Mesothelial cell of epicardium (in vitro differentiated cells): Measurements from ENCODE around the gene BANP. TPM values are rescaled to one million over a fixed set of nuclear protein-coding genes. Genes with fewer than 3 reads are reported as not detected.

Experiments
- DNase-seq, 2 experiments: peaks; one replicate each; pipeline ENCODE4 v3.0.0; 2021; ENCODE audit warnings: low spot score in 2 of 2; ENCODE audit not compliant: unreplicated experiment in 2 of 2
- H3K27ac Mint-ChIP-seq: 2 replicates; pipeline ENCODE4 v1.8.0; 2021; ENCODE audit warnings: mixed read lengths
- H3K27me3 Mint-ChIP-seq: 2 replicates; pipeline ENCODE4 v1.8.0; 2021; ENCODE audit warnings: low read depth, mixed read lengths
- H3K36me3 Mint-ChIP-seq: 2 replicates; pipeline ENCODE4 v1.8.0; 2021; ENCODE audit warnings: mixed read lengths
- H3K4me1 Mint-ChIP-seq: 2 replicates; pipeline ENCODE4 v1.8.0; 2021; ENCODE audit warnings: mixed read lengths
- H3K4me3 Mint-ChIP-seq: 2 replicates; pipeline ENCODE4 v1.8.0; 2021; ENCODE audit warnings: mild to moderate bottlenecking, moderate library complexity, mixed read lengths
- H3K9me3 Mint-ChIP-seq: 2 replicates; pipeline ENCODE4 v1.8.0; 2021; ENCODE audit warnings: mixed read lengths
- total RNA-seq: library from RNA; stranded (reverse); gene quantifications from 3 replicates; pipeline ENCODE4 v1.2.1, GENCODE V29; 2021
- TF ChIP-seq, protein P1 (sequence below): fragments of 200-600 bp; sonication (generic); IDR thresholded peaks from one replicate; pipeline ENCODE4 v1.5.0; 2021; ENCODE audit warnings: antibody characterized with exemption; ENCODE audit not compliant: unreplicated experiment

BANP gene
- total RNA-seq, 1 donor from 2014 or later, result 43.6 TPM

DNA sequence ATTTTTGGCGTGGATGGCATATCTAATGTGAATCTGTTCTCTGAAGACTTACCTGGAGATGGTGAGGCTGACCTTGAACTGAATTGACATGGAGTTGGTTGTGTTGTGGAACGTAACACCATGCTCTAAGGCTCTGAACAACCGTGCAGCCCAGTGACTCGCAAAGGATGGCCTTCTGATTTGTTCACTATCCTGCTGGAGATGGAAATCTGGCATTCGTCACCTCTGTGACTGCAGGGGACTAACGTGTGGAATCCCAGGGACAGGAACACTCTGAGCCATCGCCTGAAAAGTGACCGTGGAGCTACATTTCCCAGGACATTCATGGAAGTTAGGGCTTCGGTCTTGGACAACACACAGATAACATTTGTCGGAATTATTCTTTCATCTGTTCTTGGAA, 61.1 kb downstream of the BANP start:
- no peaks in the 10 kb centered on the region for H3K9me3 Mint-ChIP-seq
- H3K27ac Mint-ChIP-seq, result no peak overlapping the region
- H3K4me1 Mint-ChIP-seq, result peaks cover 2% of the 10 kb centered on the region
- no peak for DNase-seq
- peaks cover 27% of the 10 kb centered on the region for H3K36me3 Mint-ChIP-seq
- no peaks in the 10 kb centered on the region for H3K27me3 Mint-ChIP-seq
- TF ChIP-seq, protein P1, sequence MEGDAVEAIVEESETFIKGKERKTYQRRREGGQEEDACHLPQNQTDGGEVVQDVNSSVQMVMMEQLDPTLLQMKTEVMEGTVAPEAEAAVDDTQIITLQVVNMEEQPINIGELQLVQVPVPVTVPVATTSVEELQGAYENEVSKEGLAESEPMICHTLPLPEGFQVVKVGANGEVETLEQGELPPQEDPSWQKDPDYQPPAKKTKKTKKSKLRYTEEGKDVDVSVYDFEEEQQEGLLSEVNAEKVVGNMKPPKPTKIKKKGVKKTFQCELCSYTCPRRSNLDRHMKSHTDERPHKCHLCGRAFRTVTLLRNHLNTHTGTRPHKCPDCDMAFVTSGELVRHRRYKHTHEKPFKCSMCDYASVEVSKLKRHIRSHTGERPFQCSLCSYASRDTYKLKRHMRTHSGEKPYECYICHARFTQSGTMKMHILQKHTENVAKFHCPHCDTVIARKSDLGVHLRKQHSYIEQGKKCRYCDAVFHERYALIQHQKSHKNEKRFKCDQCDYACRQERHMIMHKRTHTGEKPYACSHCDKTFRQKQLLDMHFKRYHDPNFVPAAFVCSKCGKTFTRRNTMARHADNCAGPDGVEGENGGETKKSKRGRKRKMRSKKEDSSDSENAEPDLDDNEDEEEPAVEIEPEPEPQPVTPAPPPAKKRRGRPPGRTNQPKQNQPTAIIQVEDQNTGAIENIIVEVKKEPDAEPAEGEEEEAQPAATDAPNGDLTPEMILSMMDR, result no peak
- H3K4me3 Mint-ChIP-seq, result no peak overlapping the region

DNA sequence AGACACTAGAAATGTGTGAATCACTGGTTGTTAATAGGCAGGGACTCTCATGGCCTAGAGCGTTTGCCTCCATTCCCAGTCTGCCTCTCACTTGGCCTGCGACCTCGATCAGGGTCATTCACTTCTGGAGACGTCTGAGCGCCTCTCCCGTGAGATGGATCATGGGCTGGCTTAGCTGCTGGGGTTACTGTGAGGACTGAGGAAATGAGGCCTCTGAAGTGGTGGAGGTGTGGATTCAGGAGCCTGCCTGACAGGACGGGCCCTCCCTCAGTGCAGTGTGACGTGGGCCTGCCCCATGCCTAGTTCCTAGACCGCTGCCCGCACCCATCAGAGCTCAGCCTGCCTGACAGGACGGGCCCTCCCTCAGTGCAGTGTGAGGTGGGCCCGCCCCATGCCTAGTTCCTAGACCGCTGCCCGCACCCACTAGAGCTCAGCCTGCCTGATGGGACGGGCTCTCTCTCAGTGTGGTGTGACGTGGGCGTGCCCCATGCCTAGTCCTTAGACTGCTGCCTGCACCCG, 61.9 kb downstream of the BANP start:
- peaks cover 2% of the 10 kb centered on the region for H3K4me1 Mint-ChIP-seq
- H3K27ac Mint-ChIP-seq, result no peak overlapping the region
- H3K27me3 Mint-ChIP-seq, result no peaks in the 10 kb centered on the region
- peaks cover 20% of the 10 kb centered on the region for H3K36me3 Mint-ChIP-seq
- H3K9me3 Mint-ChIP-seq, result no peaks in the 10 kb centered on the region
- no peak for DNase-seq
- H3K4me3 Mint-ChIP-seq, result no peak overlapping the region
- TF ChIP-seq, protein P1, result no peak

DNA sequence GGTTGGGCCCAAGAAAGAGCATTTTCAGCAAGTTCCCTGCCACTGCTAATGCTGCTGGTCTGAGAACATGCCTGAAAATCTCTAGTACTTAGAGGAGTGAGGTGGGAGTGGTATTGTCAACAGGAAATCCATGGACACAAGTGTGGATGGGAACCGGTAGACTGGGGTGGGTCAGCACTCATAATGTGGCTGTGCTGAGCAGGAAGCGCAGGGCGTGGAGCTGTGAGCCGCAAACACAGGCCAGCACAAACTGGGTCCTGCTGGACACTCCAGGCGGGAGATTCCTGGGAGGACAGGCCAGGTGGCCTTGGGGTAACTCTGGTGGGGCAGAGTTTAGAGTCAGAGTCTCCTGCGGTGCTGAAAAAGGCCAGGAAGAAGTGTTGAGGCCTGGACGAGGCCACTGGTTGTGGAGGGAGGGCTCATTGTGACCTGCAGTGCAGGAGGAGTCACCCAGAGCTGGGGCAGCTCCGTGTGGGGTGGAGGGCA, 62.6 kb downstream of the BANP start:
- no peaks in the 10 kb centered on the region for H3K9me3 Mint-ChIP-seq
- peaks cover 17% of the 10 kb centered on the region for H3K36me3 Mint-ChIP-seq
- TF ChIP-seq, protein P1, result no peak
- no peak overlapping the region for H3K4me3 Mint-ChIP-seq
- DNase-seq, result no peak
- H3K4me1 Mint-ChIP-seq, result peaks cover 2% of the 10 kb centered on the region
- no peak overlapping the region for H3K27ac Mint-ChIP-seq
- H3K27me3 Mint-ChIP-seq, result no peaks in the 10 kb centered on the region

DNA sequence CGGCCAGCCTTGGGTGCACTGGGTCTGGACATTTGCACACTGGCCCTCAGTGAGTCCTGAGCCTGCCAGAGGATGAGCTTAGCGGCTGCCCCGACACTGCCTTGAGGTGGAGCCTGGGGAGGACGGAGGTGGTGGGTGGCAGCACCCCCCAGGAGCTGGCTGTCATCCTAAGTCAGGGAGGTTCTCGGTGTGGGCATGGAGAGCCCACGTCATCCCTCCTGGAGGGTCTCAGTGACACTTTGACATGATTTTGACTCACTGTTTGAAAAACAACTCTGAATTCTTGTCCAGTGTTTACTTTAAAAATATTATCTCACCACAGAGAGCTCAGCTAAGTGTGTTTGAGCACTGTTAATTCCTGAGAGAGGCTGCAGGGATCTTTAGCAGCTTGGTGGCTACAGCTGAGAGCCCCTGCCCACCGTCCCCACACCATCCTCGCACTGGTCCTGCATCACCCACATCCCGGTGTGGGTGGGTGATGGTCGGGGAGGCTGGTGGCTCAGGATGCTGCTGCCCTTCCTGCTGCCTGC, 63.1 kb downstream of the BANP start:
- H3K27me3 Mint-ChIP-seq, result no peaks in the 10 kb centered on the region
- H3K27ac Mint-ChIP-seq, result no peak overlapping the region
- H3K36me3 Mint-ChIP-seq, result peaks cover 14% of the 10 kb centered on the region
- TF ChIP-seq, protein P1, result no peak
- no peaks in the 10 kb centered on the region for H3K9me3 Mint-ChIP-seq
- H3K4me3 Mint-ChIP-seq, result no peak overlapping the region
- no peak for DNase-seq
- H3K4me1 Mint-ChIP-seq, result no peaks in the 10 kb centered on the region

DNA sequence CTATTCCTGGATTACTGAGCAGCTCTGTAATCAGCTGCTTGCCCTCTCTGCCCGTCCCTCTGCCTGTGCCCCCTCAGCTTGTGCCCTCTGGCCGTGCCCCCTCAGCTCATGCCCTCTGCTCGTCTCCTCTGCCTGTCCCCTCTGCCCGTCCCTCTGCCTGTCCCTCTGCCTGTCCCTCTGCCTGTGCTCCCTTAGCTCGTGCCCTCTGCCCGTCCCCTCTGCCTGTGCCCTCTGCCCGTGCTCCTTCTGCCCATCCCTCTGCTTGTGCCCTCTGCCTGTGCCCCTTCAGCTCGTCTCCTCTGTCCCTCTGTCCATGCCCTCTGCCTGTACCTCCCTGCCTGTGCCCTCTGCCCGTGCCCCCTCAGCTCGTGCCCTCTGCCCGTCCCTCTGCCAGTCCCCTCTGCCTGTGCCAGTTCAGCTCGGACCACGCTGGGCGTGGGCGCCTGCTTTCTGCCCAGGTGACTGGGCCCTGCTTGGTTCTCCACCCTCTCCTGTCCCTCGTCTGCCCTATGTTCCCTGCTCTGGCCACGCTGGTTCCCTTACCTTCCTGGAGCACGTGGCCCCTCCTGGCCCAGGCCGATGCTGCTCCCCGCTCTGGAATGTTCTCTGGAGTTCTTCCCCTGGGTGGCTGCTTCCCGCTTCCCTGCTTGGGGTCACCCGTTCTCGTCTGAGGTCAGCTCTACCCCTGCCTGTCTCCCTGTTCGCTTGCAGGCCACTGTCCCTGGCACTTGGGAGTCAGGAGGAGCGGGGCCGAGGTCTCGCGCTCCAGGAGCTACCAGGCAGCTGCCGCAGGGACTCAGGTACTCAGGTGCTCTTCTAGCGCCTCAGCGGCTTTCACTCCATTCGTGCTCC, 63.9 kb downstream of the BANP start:
- Mint-ChIP-seq H3K4me1 (no peaks in the 10 kb centered on the region), H3K36me3 (peaks cover 10% of the 10 kb centered on the region), H3K27me3 (no peaks in the 10 kb centered on the region), H3K9me3 (no peaks in the 10 kb centered on the region), H3K4me3 (no peak overlapping the region), H3K27ac (no peak overlapping the region)
- DNase-seq, result no peak
- TF ChIP-seq, protein P1, result no peak
